Nucleus accumbens (tissue), 56 donors: Measurements from ENCODE around the gene HIKESHI.
A peak's percentile ranks its signal among the peaks of the same experiment; 100 is the strongest.

Source experiments
- DNase-seq, 56 donors: peaks; one replicate each; lab custom pipeline; 2025; lab: John Stamatoyannopoulos, UW

Gene HIKESHI

GRCh38 chr11:86372041-86372440 lies 70.0 kb downstream of the HIKESHI start:
- no peak for DNase-seq

- no peak for DNase-seq
These were observed 70.5 kb downstream of the HIKESHI start for GRCh38 chr11:86372586-86372985.

- DNase-seq, result no peak
These were observed 72.0 kb downstream of the HIKESHI start for GRCh38 chr11:86374069-86374468.

- DNase-seq, result peak in 10 of 56 donors; percentile 1 to 41 (median 10)
These were observed 72.5 kb downstream of the HIKESHI start, which contains the start of gene CCDC81 for GRCh38 chr11:86374586-86374985. CCDC81 (plus strand) TSS chr11:86374887; CDS start chr11:86375164, 277 bp downstream.

- DNase-seq, result no peak
These were observed 75.9 kb downstream of the HIKESHI start for GRCh38 chr11:86377972-86378371.

GRCh38 chr11:86380295-86381059 lies 78.4 kb downstream of the HIKESHI start:
- DNase-seq, result no peak

GRCh38 chr11:86383041-86383955 lies 81.3 kb downstream of the HIKESHI start:
- DNase-seq, result no peak

GRCh38 chr11:86386283-86386682 lies 84.2 kb downstream of the HIKESHI start:
- no peak for DNase-seq

- DNase-seq, result no peak
These were observed 84.7 kb downstream of the HIKESHI start for GRCh38 chr11:86386746-86387145.

- no peak for DNase-seq
These were observed 86.2 kb downstream of the HIKESHI start for GRCh38 chr11:86388198-86388597.

GRCh38 chr11:86390487-86390886 lies 88.4 kb downstream of the HIKESHI start:
- DNase-seq, result no peak

- peak in 11 of 56 donors; percentile 1 to 34 (median 12) for DNase-seq
These were observed 93.1 kb downstream of the HIKESHI start for GRCh38 chr11:86395061-86395551.
